Type B pancreatic cell (in vitro differentiated cells): Measurements from ENCODE around the gene KCTD21. TPM values are rescaled to one million over a fixed set of nuclear protein-coding genes. Genes with fewer than 3 reads are reported as not detected.

ENCODE experiments used
- DNase-seq: peaks from one replicate; pipeline ENCODE4 v3.0.0; 2021; ENCODE audit warnings: mixed read lengths; ENCODE audit not compliant: unreplicated experiment; ENCODE audit errors: extremely low spot score
- H3K27ac Mint-ChIP-seq: 2 replicates; pipeline ENCODE4 v1.8.0; 2021; ENCODE audit warnings: mild to moderate bottlenecking, mixed read lengths
- H3K27me3 Mint-ChIP-seq: 2 replicates; pipeline ENCODE4 v1.8.0; 2021; ENCODE audit warnings: mixed read lengths
- H3K36me3 Mint-ChIP-seq: 2 replicates; pipeline ENCODE4 v1.8.0; 2021; ENCODE audit warnings: mixed read lengths
- H3K4me1 Mint-ChIP-seq: one replicate; pipeline ENCODE4 v1.8.0; 2021; ENCODE audit warnings: mixed read lengths; ENCODE audit not compliant: unreplicated experiment
- H3K4me3 Mint-ChIP-seq: 2 replicates; pipeline ENCODE4 v1.8.0; 2021; ENCODE audit warnings: mild to moderate bottlenecking, mixed read lengths
- H3K9me3 Mint-ChIP-seq: 2 replicates; pipeline ENCODE4 v1.8.0; 2021; ENCODE audit warnings: mixed read lengths
- CTCF ChIP-seq: fragments of 200-600 bp; sonication (generic); conservative IDR thresholded peaks from 2 replicates; pipeline ENCODE4 v1.5.0; 2021; ENCODE audit warnings: antibody characterized with exemption, mild to moderate bottlenecking
- total RNA-seq: library from RNA; stranded (reverse); gene quantifications from 2 replicates; pipeline ENCODE4 v1.2.1, GENCODE V29; 2021; ENCODE audit warnings: low replicate concordance

The KCTD21 gene
- total RNA-seq, 1 donor from 2014 or later: 9.7 TPM

DNA sequence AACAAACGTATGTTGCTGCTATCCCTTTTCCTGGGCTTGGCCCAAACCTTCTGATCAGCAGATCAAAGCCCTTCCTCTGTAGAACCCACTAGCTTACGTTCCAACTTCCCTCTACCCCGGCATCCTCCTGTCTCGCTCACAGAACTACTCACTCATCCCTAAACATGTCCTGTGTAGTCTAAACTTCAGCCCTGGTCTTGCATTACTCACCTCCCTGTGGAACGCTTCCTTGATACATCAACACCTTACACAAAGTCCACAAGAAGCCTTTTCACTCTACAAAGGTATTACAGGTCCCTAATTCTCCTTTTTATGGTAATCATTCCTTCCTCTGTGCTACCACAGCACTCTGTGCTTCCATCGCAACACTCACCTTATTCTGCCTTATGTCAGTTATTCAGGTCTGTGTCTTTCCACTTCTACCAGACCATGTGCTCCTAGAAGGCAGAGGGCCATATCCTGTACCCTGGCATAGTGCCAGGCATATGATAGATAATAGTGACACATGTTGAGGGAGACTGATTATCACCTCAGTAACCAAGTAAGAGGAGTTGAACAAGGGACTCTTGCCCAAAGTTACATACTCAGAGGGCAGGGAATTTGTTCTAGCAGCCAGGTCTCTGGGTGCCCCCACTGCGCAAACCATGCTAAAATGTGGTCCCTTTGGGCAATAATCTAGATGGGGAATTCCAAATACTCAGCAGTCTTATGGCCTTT is 41.9 kb upstream of the KCTD21 start:
- Mint-ChIP-seq H3K9me3 (no peaks in the 10 kb centered on the region), H3K4me3 (no peak overlapping the region), H3K27me3 (no peaks in the 10 kb centered on the region), H3K36me3 (peaks cover 7% of the 10 kb centered on the region), H3K4me1 (peaks cover 11% of the 10 kb centered on the region), H3K27ac (no peak overlapping the region)
- no peak for TF ChIP-seq CTCF
- no peak for DNase-seq

DNA sequence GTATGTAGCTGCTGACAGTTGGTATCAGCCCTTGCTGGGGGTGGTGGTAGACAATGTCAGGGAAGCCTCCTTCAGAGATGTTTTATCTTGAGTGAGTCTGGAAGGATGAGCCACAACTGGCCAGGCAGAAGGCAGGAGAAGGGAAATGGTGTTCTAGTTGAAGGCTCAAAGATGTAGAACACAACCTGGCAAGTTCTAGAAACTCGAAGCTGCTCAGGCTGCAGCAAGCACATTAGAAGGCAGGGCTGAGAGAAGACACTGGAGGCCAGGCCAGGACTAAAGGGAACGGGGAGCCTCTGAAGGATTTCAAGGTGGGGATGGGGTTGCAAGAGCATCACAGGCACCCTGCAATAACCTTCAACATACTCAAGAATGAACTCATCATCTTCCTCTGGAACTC is 40.7 kb upstream of the KCTD21 start:
- Mint-ChIP-seq H3K4me1 (peaks cover 11% of the 10 kb centered on the region), H3K27me3 (no peaks in the 10 kb centered on the region), H3K9me3 (no peaks in the 10 kb centered on the region), H3K4me3 (no peak overlapping the region), H3K36me3 (peaks cover 15% of the 10 kb centered on the region), H3K27ac (peak overlapping the region; percentile 35)
- no peak for DNase-seq
- TF ChIP-seq CTCF: no peak

DNA sequence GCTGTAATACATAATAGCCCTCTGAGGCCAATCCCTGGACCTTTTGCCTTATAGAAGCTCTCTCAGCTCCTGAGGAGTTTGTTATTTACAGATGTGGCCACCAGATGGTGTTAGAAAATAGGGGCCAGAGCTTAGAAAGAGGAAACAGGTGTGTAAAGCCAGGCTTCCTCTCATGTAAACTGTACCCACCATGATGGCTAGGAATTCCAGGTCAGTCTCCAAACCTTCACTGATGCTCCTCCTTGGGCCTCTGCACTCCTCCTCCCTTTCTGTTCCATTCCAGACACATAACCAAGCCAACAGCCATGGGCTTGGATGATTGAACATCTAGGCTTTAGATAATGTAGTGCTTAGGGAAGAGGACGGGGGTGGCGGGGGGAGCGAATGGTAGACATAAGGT is 40.0 kb upstream of the KCTD21 start:
- Mint-ChIP-seq H3K27me3 (no peaks in the 10 kb centered on the region), H3K4me3 (no peak overlapping the region), H3K27ac (peak overlapping the region; percentile 35), H3K4me1 (peaks cover 11% of the 10 kb centered on the region), H3K9me3 (no peaks in the 10 kb centered on the region), H3K36me3 (peaks cover 17% of the 10 kb centered on the region)
- no peak for DNase-seq
- TF ChIP-seq CTCF: peak; percentile 74

DNA sequence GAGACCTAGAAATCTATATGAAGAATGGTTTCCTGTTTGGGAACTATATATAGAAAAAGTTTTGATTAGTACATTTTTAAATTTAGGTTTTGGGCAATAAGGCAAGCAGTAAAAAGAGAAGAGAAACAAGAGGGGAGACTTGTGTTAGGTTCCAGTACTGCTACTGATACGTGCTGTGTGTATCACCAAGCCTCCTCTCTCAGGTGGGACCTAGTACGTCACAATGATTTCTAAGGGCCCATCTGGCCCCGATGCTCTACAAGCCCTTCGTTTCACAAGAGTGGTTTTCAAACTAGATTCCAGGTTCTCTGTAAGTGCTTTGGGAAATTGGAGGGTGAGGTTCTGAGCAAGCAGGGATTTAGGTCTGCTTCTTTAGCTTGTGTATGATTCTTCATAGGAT is 39.5 kb upstream of the KCTD21 start:
- Mint-ChIP-seq H3K9me3 (no peaks in the 10 kb centered on the region), H3K27ac (no peak overlapping the region), H3K36me3 (peaks cover 20% of the 10 kb centered on the region), H3K27me3 (no peaks in the 10 kb centered on the region), H3K4me1 (peaks cover 11% of the 10 kb centered on the region), H3K4me3 (no peak overlapping the region)
- TF ChIP-seq CTCF: no peak
- no peak for DNase-seq

- Mint-ChIP-seq H3K4me3 (no peak overlapping the region), H3K27me3 (no peaks in the 10 kb centered on the region), H3K9me3 (no peaks in the 10 kb centered on the region), H3K36me3 (peaks cover 16% of the 10 kb centered on the region), H3K4me1 (peaks cover 5% of the 10 kb centered on the region), H3K27ac (no peak overlapping the region)
- TF ChIP-seq CTCF: no peak
- no peak for DNase-seq
Measured at GRCh38 chr11:78226684-78227680, 38.6 kb upstream of the KCTD21 start.
